Panc1 (cell line): ENCODE data around the gene SPRR2E. TPM values are rescaled to one million over a fixed set of nuclear protein-coding genes. Genes with fewer than 3 reads are reported as not detected.
"Not testable (repeated sequence)": the region's sequence is repeated elsewhere in the genome, so short reads cannot be mapped to it uniquely, and the experiment has no call there.

ENCODE experiments used
- ATAC-seq: fragments of 200-7000 bp; cut with Tn5 transposase; 2 replicates; pipeline ENCODE4 v1.9.1; 2020; ENCODE audit warnings: mild to moderate bottlenecking, moderate library complexity
- BruUV-seq: library from RNA; stranded (reverse); fragments of 400-500 nt; replicated peaks from 2 replicates; lab custom pipeline; 2021; lab: Mats Ljungman, UMichigan
- CTCF ChIA-PET: fragments of 300-600 bp; sonication (Branson Sonifier 250); formaldehyde crosslinking; loops from one replicate; lab custom pipeline; 2022; ENCODE audit warnings: antibody characterized with exemption; lab: Charles Lee
- POLR2A ChIA-PET: fragments of 300-600 bp; sonication (Branson Sonifier 250); formaldehyde crosslinking; loops from one replicate; lab custom pipeline; 2022; ENCODE audit warnings: antibody characterized with exemption; lab: Charles Lee
- DNase-seq: peaks from one replicate; pipeline ENCODE4 v3.0.0-alpha.2; 2010; ENCODE audit warnings: low read depth, low spot score
- H3K27ac ChIP-seq: 2 replicates; pipeline ENCODE4 v1.5.1; 2011; ENCODE audit warnings: mild to moderate bottlenecking, low read length, inconsistent platforms
- H3K27me3 ChIP-seq: fragments of 200-500 bp; sonication (Bioruptor generic); 2 replicates; pipeline ENCODE4 v1.6.0; 2014; ENCODE audit warnings: low read length, inconsistent platforms; ENCODE audit not compliant: control insufficient read depth, insufficient read depth
- H3K36me3 ChIP-seq: fragments of 200-500 bp; sonication (Bioruptor generic); 2 replicates; pipeline ENCODE4 v1.5.1; 2014; ENCODE audit warnings: inconsistent platforms, mild to moderate bottlenecking, low read length, moderate library complexity; ENCODE audit not compliant: control insufficient read depth, insufficient read depth
- H3K4me1 ChIP-seq: 2 replicates; pipeline ENCODE4 v1.5.1; 2011; ENCODE audit warnings: inconsistent platforms, mild to moderate bottlenecking, low read length, moderate library complexity; ENCODE audit not compliant: control insufficient read depth, insufficient read depth
- H3K4me3 ChIP-seq, 2 experiments: 2 replicates each; pipeline ENCODE4 v1.5.1; 2011 to 2012; ENCODE audit warnings: low read depth in 2 of 2, low read length in 2 of 2, mild to moderate bottlenecking in 2 of 2, inconsistent platforms in 1 of 2, moderate library complexity in 1 of 2
- H3K9me3 ChIP-seq: fragments of 200-500 bp; sonication (Bioruptor generic); 2 replicates; pipeline ENCODE4 v1.5.1; 2014; ENCODE audit warnings: low read depth, mild to moderate bottlenecking, inconsistent platforms, low read length, moderate library complexity; ENCODE audit not compliant: control insufficient read depth, insufficient read depth
- POLR2AphosphoS5 ChIP-seq: IDR thresholded peaks from 2 replicates; pipeline ENCODE4 v1.6.1; 2012; ENCODE audit warnings: mild to moderate bottlenecking, low read depth, low read length, moderate library complexity
- REST ChIP-seq, 2 experiments: IDR thresholded peaks; 2 replicates each; pipeline ENCODE4 v1.6.1; 2011 to 2012; ENCODE audit warnings: low read depth in 2 of 2, control low read depth in 1 of 2, low read length in 1 of 2, mild to moderate bottlenecking in 1 of 2, moderate library complexity in 1 of 2; ENCODE audit not compliant: insufficient read depth in 1 of 2
- SIN3A ChIP-seq: IDR thresholded peaks from 2 replicates; pipeline ENCODE4 v1.6.1; 2012; ENCODE audit warnings: low read depth, mild to moderate bottlenecking, low read length, moderate library complexity, borderline replicate concordance; ENCODE audit not compliant: insufficient read depth
- TCF7L2 ChIP-seq: IDR thresholded peaks from 2 replicates; pipeline ENCODE4 v1.6.1; 2011; ENCODE audit warnings: mild to moderate bottlenecking, low read depth, low read length, inconsistent platforms
- in situ Hi-C: cut with HindIII; loops from 2 replicates; pipeline ENCODE4 v1.10.0; 2016; ENCODE audit warnings: low sequenced_read_pairs, low pct_unique_long_range_greater_than_20kb
- intact Hi-C: fragments of 100-400 bp; cut with micrococcal nuclease; formaldehyde crosslinking; loops from one replicate; pipeline ENCODE4 v1.10.0; 2022; ENCODE audit not compliant: unreplicated experiment
- total RNA-seq: library from RNA; stranded (reverse); gene quantifications from one replicate; pipeline ENCODE4 v1.2.1, GENCODE V29; 2021; ENCODE audit not compliant: unreplicated experiment
- TF ChIP-seq, protein P1 (sequence below): fragments of 450-650 bp; IDR thresholded peaks from 2 replicates; pipeline ENCODE4 v1.5.1; 2017; ENCODE audit warnings: mild to moderate bottlenecking

Gene SPRR2E
- total RNA-seq, 1 experiment from 2014 or later, result not detected

- ATAC-seq, result no peak
- no TSS peak for BruUV-seq
- H3K27ac ChIP-seq, result no peak overlapping the region
- no peaks in the 10 kb centered on the region for H3K27me3 ChIP-seq
- TF ChIP-seq POLR2AphosphoS5 (no peak), SIN3A (no peak), TCF7L2 (no peak), REST (IDR thresholded peaks at IDR 0.05; ENCODE audit: insufficient read depth in 1 of 2, low read depth in 2 of 2, low read length in 1 of 2) (no peak)
- TF ChIP-seq, protein P1, sequence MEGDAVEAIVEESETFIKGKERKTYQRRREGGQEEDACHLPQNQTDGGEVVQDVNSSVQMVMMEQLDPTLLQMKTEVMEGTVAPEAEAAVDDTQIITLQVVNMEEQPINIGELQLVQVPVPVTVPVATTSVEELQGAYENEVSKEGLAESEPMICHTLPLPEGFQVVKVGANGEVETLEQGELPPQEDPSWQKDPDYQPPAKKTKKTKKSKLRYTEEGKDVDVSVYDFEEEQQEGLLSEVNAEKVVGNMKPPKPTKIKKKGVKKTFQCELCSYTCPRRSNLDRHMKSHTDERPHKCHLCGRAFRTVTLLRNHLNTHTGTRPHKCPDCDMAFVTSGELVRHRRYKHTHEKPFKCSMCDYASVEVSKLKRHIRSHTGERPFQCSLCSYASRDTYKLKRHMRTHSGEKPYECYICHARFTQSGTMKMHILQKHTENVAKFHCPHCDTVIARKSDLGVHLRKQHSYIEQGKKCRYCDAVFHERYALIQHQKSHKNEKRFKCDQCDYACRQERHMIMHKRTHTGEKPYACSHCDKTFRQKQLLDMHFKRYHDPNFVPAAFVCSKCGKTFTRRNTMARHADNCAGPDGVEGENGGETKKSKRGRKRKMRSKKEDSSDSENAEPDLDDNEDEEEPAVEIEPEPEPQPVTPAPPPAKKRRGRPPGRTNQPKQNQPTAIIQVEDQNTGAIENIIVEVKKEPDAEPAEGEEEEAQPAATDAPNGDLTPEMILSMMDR, result no peak
- POLR2A ChIA-PET, result no interaction called here
- H3K4me1 ChIP-seq, result no peaks in the 10 kb centered on the region
- intact Hi-C loops, result no loop called here
- no peak for DNase-seq
- CTCF ChIA-PET, result no interaction called here
- in situ Hi-C loops, result no loop called here
- no peaks in the 10 kb centered on the region for H3K36me3 ChIP-seq
- H3K4me3 ChIP-seq, result no peak overlapping the region
- no peaks in the 10 kb centered on the region for H3K9me3 ChIP-seq
Measured at GRCh38 chr1:153120945-153121344, 26.6 kb upstream of the SPRR2E start.

DNA sequence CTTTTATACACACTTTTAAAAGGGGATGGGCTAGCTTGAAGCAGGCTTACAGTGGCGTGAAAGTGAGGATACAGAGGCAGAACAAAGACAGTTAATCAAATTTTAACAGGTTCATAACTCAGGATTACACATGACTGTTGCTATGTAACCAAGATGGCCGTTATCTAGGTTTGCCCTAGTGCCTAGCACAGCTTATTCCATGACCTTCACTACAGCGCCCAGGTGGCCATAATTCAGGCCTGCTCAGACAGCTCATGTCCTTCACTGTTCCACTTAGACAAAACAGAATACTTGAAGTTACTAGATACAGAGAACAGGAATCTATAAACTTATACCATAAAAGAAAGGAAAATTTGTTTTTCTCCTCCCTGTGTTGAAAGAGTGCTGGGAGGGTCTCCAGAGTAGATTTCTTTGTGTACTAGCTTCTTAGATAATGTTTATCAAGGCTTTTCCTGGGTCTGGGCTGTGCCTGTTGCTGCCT, 25.2 kb upstream of the SPRR2E start:
- intact Hi-C loops (no loop called here), in situ Hi-C loops (no loop called here)
- H3K4me1 ChIP-seq, result no peaks in the 10 kb centered on the region
- DNase-seq, result no peak
- ATAC-seq, result no peak
- no TSS peak for BruUV-seq
- H3K36me3 ChIP-seq, result no peaks in the 10 kb centered on the region
- TF ChIP-seq, protein P1, result no peak
- TF ChIP-seq SIN3A (no peak), POLR2AphosphoS5 (no peak), REST (IDR thresholded peaks at IDR 0.05; ENCODE audit: insufficient read depth in 1 of 2, low read depth in 2 of 2, low read length in 1 of 2) (no peak), TCF7L2 (no peak)
- POLR2A ChIA-PET, result no interaction called here
- CTCF ChIA-PET, result no interaction called here
- no peaks in the 10 kb centered on the region for H3K9me3 ChIP-seq
- no peak overlapping the region for H3K4me3 ChIP-seq
- no peak overlapping the region for H3K27ac ChIP-seq
- H3K27me3 ChIP-seq, result no peaks in the 10 kb centered on the region

DNA sequence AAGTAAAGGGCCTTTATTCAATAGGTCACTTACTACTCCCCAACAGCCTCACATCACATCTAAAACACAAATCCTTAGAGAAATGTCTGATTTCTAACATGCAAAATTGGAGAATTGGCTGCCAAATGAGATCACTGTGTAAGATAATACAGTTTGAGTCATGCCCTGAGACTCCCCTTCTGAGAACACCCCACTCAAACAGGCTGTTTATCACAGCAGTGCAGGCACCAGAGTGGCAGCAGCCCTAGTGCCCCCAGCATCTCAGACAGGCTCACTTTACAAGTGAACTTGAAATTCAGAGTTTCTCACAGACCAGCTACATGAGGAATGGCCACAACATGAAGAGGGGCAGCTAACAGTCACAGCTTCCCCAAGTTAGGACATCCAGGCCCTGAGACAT, 20.9 kb upstream of the SPRR2E start:
- DNase-seq, in situ Hi-C loops, POLR2A ChIA-PET: not testable (repeated sequence)

More for the DNA sequence above, 20.9 kb upstream of the SPRR2E start:
- intact Hi-C loops, ATAC-seq, H3K4me1 ChIP-seq, CTCF ChIA-PET, H3K27me3 ChIP-seq, H3K4me3 ChIP-seq, H3K27ac ChIP-seq, H3K36me3 ChIP-seq, BruUV-seq, H3K9me3 ChIP-seq: not testable (repeated sequence)
